Activated B cell treated with CpG ODN at 0.5 μM for 24 hours (primary cell): ENCODE results near the gene PLK1. TPM values are rescaled to one million over a fixed set of nuclear protein-coding genes. Genes with fewer than 3 reads are reported as not detected.

Experiments used
- ATAC-seq: fragments of 200-7000 bp; cut with Tn5 transposase; one replicate; pipeline ENCODE4 v1.10.0; 2021; ENCODE audit warnings: low read depth, mild to moderate bottlenecking, moderate library complexity
- CTCF ChIA-PET: fragments of 350-600 bp; sonication (Branson Sonifier 250); formaldehyde crosslinking; loops from one replicate; lab custom pipeline; 2021; ENCODE audit warnings: antibody characterized with exemption; lab: Charles Lee
- POLR2A ChIA-PET: fragments of 350-600 bp; sonication (Branson Sonifier 250); formaldehyde crosslinking; loops from one replicate; lab custom pipeline; 2021; ENCODE audit warnings: antibody characterized with exemption; lab: Charles Lee
- DNase-seq: peaks from one replicate; pipeline ENCODE4 v3.0.0; 2022
- H3K27ac Mint-ChIP-seq: one replicate; pipeline ENCODE4 v1.8.0; 2020; ENCODE audit warnings: mixed read lengths
- H3K27me3 Mint-ChIP-seq: one replicate; pipeline ENCODE4 v1.8.0; 2021; ENCODE audit warnings: mixed read lengths
- H3K36me3 Mint-ChIP-seq: one replicate; pipeline ENCODE4 v1.8.0; 2021; ENCODE audit warnings: low read depth, mixed read lengths
- H3K4me1 Mint-ChIP-seq: one replicate; pipeline ENCODE4 v1.8.0; 2021; ENCODE audit warnings: mixed read lengths
- H3K4me3 Mint-ChIP-seq: one replicate; pipeline ENCODE4 v1.8.0; 2020; ENCODE audit warnings: mild to moderate bottlenecking, mixed read lengths
- H3K9me3 Mint-ChIP-seq: one replicate; pipeline ENCODE4 v1.8.0; 2020; ENCODE audit warnings: mixed read lengths
- intact Hi-C: fragments of 100-400 bp; cut with micrococcal nuclease; formaldehyde crosslinking; loops from one replicate; pipeline ENCODE4 v1.15.1; 2024
- total RNA-seq: library from RNA; stranded (reverse); gene quantifications from 2 replicates; pipeline ENCODE4 v1.2.3, GENCODE V29; 2022
- TF ChIP-seq, protein P1 (sequence below): fragments of 200-600 bp; IDR thresholded peaks from one replicate; pipeline ENCODE4 v1.8.0; 2022; ENCODE audit warnings: antibody characterized with exemption, mild to moderate bottlenecking

The PLK1 gene
- total RNA-seq, 1 donor from 2014 or later, result 3.9 TPM

- TF ChIP-seq, protein P1, sequence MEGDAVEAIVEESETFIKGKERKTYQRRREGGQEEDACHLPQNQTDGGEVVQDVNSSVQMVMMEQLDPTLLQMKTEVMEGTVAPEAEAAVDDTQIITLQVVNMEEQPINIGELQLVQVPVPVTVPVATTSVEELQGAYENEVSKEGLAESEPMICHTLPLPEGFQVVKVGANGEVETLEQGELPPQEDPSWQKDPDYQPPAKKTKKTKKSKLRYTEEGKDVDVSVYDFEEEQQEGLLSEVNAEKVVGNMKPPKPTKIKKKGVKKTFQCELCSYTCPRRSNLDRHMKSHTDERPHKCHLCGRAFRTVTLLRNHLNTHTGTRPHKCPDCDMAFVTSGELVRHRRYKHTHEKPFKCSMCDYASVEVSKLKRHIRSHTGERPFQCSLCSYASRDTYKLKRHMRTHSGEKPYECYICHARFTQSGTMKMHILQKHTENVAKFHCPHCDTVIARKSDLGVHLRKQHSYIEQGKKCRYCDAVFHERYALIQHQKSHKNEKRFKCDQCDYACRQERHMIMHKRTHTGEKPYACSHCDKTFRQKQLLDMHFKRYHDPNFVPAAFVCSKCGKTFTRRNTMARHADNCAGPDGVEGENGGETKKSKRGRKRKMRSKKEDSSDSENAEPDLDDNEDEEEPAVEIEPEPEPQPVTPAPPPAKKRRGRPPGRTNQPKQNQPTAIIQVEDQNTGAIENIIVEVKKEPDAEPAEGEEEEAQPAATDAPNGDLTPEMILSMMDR, result no peak
- Mint-ChIP-seq H3K36me3 (no peaks in the 10 kb centered on the region), H3K9me3 (peaks cover 15% of the 10 kb centered on the region), H3K4me3 (no peak overlapping the region), H3K27ac (no peak overlapping the region), H3K4me1 (no peaks in the 10 kb centered on the region), H3K27me3 (peaks cover 24% of the 10 kb centered on the region)
- ChIA-PET POLR2A (no interaction called here), CTCF (no interaction called here)
- DNase-seq (no peak), ATAC-seq (no peak)
- intact Hi-C loops, result no loop called here
Measured at GRCh38 chr16:23706439-23706838, 27.8 kb downstream of the PLK1 start.

DNA sequence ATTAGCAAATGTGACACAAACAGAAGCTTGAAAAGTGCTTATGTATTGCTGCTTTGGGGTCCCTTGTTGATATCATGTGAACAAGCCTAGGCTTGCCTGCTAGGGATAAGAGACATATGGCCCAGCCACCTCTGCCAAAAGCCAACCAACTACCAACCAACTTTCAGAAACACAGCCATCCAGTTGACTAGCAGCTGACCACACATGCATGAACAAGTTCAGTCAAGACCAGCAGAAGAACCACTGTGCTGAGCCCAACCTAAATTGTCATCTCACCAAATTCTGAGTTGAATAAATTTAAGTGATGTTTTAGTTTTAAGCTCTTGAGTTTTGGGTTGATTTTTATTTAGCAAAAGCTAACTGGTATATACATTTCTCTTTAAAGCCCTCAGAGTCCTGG is 30.8 kb downstream of the PLK1 start:
- intact Hi-C loops, result no loop called here
- CTCF ChIA-PET, result interaction anchor here (0.9 kb wide), 1 partner anchor 9 kb away, joined by 4 read pairs; no protein-coding TSS in a partner anchor
- Mint-ChIP-seq H3K4me3 (no peak overlapping the region), H3K9me3 (peaks cover 7% of the 10 kb centered on the region), H3K27me3 (peaks cover 38% of the 10 kb centered on the region), H3K27ac (no peak overlapping the region), H3K36me3 (no peaks in the 10 kb centered on the region), H3K4me1 (no peaks in the 10 kb centered on the region)
- TF ChIP-seq, protein P1, result no peak
- no peak for ATAC-seq
- POLR2A ChIA-PET, result no interaction called here
- no peak for DNase-seq

- peaks cover 42% of the 10 kb centered on the region for H3K27me3 Mint-ChIP-seq
- intact Hi-C loops, result no loop called here
Measured at GRCh38 chr16:23710008-23710407, 31.3 kb downstream of the PLK1 start.

GRCh38 chr16:23710504-23710903 is 31.8 kb downstream of the PLK1 start:
- H3K27me3 Mint-ChIP-seq, result peaks cover 40% of the 10 kb centered on the region
- DNase-seq (no peak), ATAC-seq (no peak)
- CTCF ChIA-PET, result no interaction called here
- intact Hi-C loops, result no loop called here
- TF ChIP-seq, protein P1, result no peak
- H3K9me3 Mint-ChIP-seq, result peaks cover 7% of the 10 kb centered on the region
- no peak overlapping the region for H3K27ac Mint-ChIP-seq
- no peaks in the 10 kb centered on the region for H3K4me1 Mint-ChIP-seq
- no peak overlapping the region for H3K4me3 Mint-ChIP-seq
- POLR2A ChIA-PET, result no interaction called here
- no peaks in the 10 kb centered on the region for H3K36me3 Mint-ChIP-seq

More at GRCh38 chr16:23710008-23710407, 31.3 kb downstream of the PLK1 start:
- Mint-ChIP-seq H3K9me3 (peaks cover 7% of the 10 kb centered on the region), H3K4me3 (no peak overlapping the region), H3K4me1 (no peaks in the 10 kb centered on the region), H3K36me3 (no peaks in the 10 kb centered on the region), H3K27ac (no peak overlapping the region)
- TF ChIP-seq, protein P1, result no peak
- ATAC-seq (no peak), DNase-seq (no peak)
- ChIA-PET CTCF (no interaction called here), POLR2A (no interaction called here)

- TF ChIP-seq, protein P1, result no peak
- ATAC-seq (no peak), DNase-seq (no peak)
- Mint-ChIP-seq H3K27me3 (peaks cover 40% of the 10 kb centered on the region), H3K4me3 (no peak overlapping the region), H3K4me1 (no peaks in the 10 kb centered on the region), H3K9me3 (peaks cover 7% of the 10 kb centered on the region), H3K27ac (no peak overlapping the region), H3K36me3 (no peaks in the 10 kb centered on the region)
- ChIA-PET POLR2A (no interaction called here), CTCF (no interaction called here)
- intact Hi-C loops, result no loop called here
Measured at GRCh38 chr16:23711785-23712184, 33.1 kb downstream of the PLK1 start.
